Heart left ventricle (tissue), 13 donors: ENCODE results near the gene NKTR.
"Not testable (repeated sequence)": the region's sequence is repeated elsewhere in the genome, so short reads cannot be mapped to it uniquely, and the experiment has no call there.

Source experiments
- CTCF ChIP-seq, 12 donors: fragments of 200-600 bp; sonication (generic) in 4 of 12; IDR thresholded peaks; one replicate each; pipeline versions ENCODE4 v1.5.0 to v1.8.0; 2018 to 2022; ENCODE audit warnings: antibody characterized with exemption in 12 of 12, mild to moderate bottlenecking in 5 of 12
- POLR2A ChIP-seq, 2 donors: fragments of 450-650 bp; IDR thresholded peaks; one replicate each; pipeline ENCODE4 v1.6.1; 2017; ENCODE audit warnings: antibody characterized with exemption in 2 of 2, mild to moderate bottlenecking in 2 of 2, moderate library complexity in 2 of 2
- donor health status: ischemic (EF 13 %, LVEDD 7.1; RV severe dilation, severe dysfunction).
- donor health status: DM: no; HTN: yes; CAD: no.
- donor health status: DM: no; HTN: no; CAD: no.
- donor health status: ischemic (EF 25% LVEDD 6.9; RV normal size, moderate dysfunction).
- donor health status: ischemic (EF 25% LVEDD 5.7; RV mildly dilated, moderate dysfunction).
- donor health status: ischemic (EF 35%, LVEDD 5.7; RV mildly dilated, moderate dysfunction).
- donor health status: nonischemic (EF 11% LVEDD 7.7; RV severe dilation, severe dysfunction).
- donor health status: DM: yes; HTN: yes; CAD: no.
- donor health status: PGD.
- donor health status: ischemic (EF 29% LVEDD 5.4; RV normal size, mild dysfunction).
- donor health status: nonischemic (EF 23%, LVEDD 6.1; RV moderate dilation, normal function).

GRCh38 chr3:42556817-42557216, 43.7 kb upstream of the NKTR start:
- not testable (repeated sequence) for TF ChIP-seq POLR2A, CTCF (IDR thresholded peaks at IDR 0.05)
